Cerebellar cortex (tissue), 1 donor: ENCODE data around the gene EXOSC1.
"Not testable (repeated sequence)": the region's sequence is repeated elsewhere in the genome, so short reads cannot be mapped to it uniquely, and the experiment has no call there.

ENCODE experiments used
- DNase-seq: peaks from one replicate; pipeline ENCODE4 v3.0.0-alpha.2; 2015; ENCODE audit warnings: low spot score

Gene EXOSC1

DNA sequence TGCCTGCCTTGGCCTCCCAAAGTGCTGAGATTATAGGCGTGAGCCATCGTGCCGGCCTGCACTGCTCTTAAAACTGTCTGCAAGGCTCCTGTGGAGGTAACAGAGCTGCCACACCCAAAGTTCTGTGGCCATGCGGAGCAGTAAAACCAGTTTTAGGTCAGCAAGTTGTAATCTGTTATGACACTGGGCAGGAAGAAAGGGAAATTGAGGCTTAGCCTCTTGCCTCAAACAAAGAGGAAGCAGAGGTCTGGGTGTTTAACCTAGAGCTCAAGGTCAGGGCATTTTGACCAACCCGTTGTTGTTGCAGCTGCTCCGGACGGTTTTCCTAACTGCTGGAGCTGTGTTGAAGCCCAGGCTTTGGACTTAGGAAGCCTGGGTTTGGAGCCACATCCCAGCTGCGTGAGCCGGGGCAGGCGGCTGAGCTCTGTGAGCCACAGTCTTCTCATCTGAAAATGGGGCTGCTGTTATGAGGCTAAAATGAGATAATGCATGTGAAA is 37.3 kb downstream of the EXOSC1 start:
- DNase-seq, result no peak

DNA sequence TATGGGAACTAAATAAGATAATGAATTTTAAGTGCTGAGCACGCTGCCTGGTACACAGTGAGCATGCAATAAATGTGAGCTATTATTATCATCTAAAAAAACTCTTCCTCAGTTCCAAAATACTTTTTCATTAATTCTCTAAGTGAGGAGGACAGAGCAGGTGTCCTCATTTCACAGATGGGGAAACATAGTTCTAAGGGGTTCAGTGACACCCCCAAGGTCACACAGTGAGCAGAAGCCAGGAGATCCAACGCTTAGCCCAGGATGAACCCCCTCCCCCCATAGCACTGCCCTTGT is 37.9 kb downstream of the EXOSC1 start:
- no peak for DNase-seq

DNA sequence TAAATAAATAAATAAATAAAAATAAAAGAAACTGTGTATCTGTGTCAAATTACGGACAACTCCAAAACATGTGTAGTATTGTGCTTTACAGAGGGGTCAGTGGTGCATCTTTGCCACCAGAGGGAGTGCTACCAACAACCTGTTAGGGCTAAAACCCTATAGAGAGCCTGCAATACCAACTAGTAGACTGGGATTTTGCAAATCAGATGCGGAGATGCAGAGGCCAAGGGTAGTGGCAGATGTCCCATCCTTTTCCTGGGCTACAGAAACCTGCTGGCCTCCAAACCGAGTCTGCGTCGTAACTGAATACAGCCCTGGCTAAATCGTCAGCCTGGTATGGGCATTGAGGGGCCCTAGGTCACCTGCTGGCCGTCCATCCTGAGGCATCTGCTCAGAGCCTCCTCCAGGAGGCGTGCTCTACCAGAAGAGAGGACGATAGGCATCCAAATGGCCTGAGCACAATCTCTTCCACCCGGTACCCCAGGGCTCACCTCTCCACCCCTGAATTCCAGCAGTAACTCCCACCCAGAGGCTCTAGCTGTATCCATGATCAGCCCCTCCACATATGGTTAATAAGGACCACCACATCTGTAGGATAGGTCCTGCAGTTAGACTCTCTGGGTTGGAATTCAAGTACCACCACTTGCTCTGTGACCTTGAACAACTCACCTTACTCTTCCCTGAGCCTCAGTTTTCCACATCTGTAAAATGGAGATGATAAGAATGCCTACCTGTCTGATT is 38.4 kb downstream of the EXOSC1 start:
- DNase-seq, result peak; percentile 88

DNA sequence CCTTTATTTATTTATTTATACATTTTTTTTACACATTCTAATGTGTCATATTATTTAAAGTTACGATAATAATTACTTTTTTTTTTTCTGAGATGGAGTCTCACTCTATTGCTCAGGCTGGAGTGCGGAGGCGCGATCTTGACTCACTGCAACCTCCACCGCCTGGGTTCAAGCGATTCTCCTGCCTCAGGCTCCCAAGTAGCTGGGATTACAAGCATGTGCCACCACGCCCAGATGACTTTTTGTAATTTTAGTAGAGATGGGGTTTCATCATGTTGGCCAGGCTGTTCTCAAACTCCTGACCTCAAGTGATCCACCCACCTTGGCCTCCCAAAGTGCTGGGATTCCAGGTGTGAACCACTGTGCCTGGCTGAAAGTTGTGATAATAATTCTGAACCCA is 39.3 kb downstream of the EXOSC1 start:
- not testable (repeated sequence) for DNase-seq

DNA sequence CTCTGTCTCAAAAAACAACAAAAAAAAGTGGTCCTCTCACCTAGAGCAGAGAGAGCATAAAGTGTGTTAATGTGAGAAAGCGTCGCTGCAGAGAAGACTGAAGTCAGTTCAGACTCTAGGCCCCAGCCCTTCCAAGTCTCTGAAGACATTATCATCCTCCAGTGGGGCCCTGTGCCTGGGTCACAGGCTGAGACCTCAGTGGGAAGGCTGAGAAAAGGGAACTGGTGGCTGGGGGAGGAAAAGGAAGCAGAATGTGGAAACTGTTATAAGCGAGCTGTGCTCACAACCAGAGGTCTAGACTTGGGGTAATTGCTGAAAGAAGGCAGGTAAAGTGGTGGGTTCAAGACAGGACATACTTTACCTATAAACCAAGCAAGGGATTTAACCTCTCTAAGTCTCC is 39.7 kb downstream of the EXOSC1 start:
- DNase-seq, result no peak

DNA sequence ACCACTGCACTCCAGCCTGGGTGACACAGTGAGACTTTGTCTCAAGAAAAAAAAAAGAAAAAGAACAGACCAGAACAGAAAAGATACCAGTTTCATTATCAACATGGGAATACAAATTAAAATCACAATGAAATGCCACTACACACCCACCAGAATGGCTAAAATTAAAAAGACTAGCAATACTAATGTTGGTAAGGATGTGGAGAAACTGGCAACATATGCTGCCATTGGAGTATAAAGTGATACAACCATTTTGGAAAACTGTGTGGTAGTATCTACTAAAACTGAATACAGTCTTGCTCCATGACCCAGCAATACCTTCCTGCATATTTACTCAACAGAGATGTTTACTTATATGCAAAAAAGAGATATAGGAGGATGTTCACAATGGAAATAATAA is 41.8 kb downstream of the EXOSC1 start:
- DNase-seq, result no peak

DNA sequence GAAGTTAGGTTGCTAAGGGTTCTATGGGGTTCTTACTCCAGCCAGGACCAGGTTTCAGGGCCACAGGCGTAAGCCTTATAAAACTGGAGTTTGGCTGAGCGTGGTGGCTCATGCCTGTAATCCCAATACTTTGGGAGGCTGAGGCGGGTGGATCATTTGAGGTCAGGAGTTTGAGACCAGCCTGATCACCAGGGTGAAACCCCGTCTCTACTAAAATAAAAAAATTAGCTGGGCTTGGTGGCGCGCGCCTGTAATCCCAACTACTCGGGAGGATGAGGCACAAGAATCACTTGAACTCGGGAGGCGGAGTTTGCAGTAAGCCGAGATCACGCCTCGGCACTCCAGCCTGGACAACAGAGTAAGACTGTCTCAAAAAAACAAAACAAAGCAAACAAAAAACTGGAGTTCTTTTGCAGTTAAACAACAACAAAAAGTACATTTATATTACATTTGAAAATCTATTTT is 44.3 kb downstream of the EXOSC1 start:
- no peak for DNase-seq

DNA sequence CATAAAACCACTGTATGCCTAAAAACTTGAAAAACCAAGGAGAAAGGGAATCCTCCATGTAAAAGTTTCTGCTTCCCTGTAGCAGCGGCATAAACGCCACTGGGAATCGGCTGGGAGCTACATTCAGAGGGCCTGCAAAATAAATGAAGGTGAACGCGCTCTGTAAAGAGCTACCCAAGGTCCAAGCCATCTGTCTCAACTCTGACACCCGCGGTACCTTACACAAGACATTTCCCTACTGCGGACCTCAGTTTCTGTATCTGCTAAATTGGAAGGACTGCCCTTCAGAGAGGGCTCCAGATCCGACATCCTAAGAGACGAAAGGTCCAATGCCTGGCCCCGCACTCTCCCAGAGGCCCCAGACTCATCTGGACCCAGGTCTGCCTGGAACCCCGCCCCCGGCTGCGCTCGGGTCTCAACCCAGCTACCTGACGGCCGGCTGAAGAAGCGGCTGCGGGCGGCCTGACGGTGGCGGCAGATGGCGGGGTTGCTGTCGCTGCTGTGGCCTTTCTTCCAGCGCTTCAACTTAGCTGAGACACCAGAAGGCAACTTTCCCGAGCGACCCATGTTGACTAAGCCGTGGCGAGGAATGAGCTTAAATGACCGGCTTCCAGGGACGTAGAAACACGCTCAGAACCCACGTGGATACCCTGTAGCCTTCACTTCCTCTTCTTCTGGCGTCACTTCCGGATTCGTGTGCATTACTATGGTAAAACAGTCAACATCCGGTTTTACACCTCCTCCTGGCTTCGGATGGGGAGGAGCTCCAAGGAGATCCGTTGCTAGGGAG is 44.9 kb downstream of the EXOSC1 start, which contains the start of gene RRP12:
RRP12 (minus strand) TSS at position 676 of the 790 bp plus-strand sequence; CDS start at position 567, 109 bp downstream.
- DNase-seq, result peak; percentile 100

DNA sequence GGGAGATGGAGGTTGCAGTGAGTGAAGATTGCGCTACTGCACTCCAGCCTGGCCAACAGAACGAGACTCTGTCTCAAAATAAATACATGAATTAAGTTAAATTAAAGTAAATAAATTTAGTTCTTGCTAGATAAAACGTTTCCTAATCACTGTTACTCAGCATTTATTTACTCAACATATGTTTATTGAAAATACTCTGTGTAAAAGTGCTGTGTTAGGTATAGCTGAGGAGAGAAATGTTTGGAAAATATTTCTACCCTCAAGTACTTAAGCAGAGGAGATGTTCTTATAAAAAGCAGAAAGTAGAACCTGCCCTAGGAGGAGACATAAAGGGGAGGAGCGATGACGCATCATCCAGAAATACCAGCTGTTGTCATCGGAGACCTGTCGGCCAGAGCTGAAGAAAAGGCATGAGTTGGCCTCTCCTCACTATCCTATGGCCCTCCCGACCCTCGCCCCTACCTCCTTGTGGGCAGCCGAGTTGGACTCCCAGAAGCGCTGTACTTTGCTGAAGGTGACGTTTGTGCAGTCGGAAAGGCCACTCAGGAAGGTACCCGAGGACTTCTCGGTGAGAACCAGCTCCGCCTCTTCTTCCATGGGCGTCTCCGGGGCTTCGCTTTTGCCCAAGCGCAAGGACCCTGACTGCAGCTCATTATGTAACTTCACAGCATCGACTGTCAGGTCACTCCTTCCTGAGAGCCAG is 45.8 kb downstream of the EXOSC1 start:
- no peak for DNase-seq

DNA sequence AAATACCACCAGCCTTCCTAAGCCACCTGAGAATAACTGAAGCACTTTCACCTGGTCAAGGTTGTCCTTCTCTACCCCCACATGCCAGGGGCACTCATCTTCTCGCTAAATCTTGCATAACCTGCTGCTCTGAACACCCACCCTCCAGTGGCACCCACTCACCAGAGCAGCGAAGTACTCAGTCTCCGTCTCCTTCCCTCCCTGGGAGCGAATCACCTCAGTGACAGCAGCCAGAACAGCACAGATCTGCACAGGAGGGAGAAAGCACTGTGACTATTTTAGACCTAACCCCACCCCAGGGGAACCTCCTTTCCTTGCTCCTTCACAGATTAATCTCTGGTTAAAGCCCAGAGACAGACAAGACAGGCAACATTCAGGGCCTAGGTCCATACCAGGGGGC is 49.8 kb downstream of the EXOSC1 start:
- DNase-seq, result no peak

DNA sequence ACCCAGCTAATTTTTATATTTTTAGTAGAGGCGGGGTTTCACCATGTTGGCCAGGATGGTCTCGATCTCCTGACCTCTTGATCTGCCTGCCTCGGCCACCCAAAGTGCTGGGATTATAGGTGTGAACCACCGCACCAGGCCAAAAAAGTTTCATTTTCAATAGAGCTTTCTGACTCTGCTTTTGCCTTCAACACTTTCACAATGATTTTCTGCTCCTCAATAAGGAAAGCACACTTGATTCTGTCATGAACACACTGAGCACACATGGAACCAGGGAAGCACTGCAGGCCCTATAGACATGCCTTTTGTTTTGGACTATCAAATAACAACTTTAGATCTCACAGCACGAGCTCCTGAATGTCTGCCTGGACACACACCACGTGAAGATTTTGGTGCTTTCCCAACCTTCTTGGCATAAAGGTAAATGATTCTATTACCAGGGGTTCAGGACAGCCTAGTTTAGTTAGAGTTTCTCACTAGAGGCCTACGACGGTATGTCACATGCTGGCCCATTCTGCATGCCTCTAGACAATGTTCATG is 52.7 kb downstream of the EXOSC1 start:
- DNase-seq, result no peak

DNA sequence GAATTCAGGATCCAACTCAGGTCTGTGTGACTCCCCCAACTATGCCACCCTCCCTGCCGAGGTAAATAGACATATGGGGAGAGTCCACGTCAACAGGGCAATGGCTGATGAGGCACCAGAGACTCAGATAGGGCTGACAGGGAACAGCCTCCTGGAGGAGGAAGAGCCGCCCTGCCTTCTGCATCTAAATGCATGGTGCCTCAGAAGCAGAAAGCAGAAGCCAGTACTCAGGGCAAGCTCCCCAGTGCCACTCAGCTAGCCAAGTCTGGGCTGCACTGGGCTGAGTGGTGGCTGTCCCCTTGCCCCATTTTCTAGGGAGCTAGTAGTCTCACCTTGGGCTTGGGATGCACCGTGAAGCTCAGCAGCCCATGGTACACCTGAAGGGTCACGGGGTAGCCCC is 55.7 kb downstream of the EXOSC1 start:
- DNase-seq, result no peak

DNA sequence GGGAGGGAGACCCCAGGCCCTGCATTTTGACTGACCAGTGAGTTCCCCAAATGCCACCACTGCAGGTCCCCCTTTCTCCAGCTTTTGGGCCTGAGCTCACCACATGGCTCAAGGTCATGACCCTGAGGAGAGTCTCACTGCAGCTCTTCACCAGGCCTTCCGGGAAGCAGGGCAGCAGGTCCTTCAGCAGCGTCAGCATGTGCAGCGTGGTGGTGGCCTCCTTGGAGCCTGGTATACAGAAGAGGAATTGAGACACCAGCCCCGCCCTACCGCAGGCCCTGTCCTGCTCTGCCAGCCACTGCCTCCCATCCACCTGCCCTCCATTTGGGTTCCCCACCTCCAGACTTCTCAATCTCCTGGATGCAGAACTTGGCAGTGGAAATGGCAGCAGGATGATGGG is 57.7 kb downstream of the EXOSC1 start:
- no peak for DNase-seq
